ENCODE results near the gene HECW1. TPM values are rescaled to one million over a fixed set of nuclear protein-coding genes. Genes with fewer than 3 reads are reported as not detected.

The HECW1 gene
- total RNA-seq, 1 experiment from 2014 or later: 1.8 TPM

DNA sequence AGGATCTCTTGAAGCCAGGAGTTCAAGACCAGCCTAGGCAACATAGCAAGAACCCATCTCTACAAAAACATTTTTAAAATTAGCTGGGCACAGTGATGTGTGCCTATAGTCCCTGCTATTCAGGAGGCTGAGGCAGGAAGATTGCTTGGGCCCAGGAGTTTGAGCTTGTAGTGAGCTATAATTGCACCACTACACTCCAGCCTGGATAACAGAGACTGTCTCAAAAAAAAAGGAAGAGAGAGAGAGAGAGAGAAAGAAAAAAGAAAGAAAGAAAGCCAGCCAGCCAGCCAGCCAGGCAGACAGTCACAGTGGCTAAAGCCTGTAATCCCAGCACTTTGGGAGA, 375.3 kb downstream of the HECW1 start:
- ChIA-PET POLR2A (no interaction called here), CTCF (no interaction called here)
- no peaks in the 10 kb centered on the region for H3K27me3 Mint-ChIP-seq (ENCODE audit: insufficient read depth, unreplicated experiment)
- no peaks in the 10 kb centered on the region for H3K36me3 ChIP-seq (ENCODE audit: control insufficient read depth, insufficient read depth, low read length)
- H3K27me3 ChIP-seq (replicated peaks; ENCODE audit: control insufficient read depth, insufficient read depth, low read length): no peaks in the 10 kb centered on the region
- no peaks in the 10 kb centered on the region for H3K9me3 ChIP-seq
- H3K4me1 Mint-ChIP-seq (ENCODE audit: low read depth, unreplicated experiment): peaks cover 52% of the 10 kb centered on the region
- H3K9me3 Mint-ChIP-seq (ENCODE audit: unreplicated experiment): no peaks in the 10 kb centered on the region
- H3K36me3 Mint-ChIP-seq (ENCODE audit: insufficient read depth, unreplicated experiment): no peaks in the 10 kb centered on the region
- no peak for DNase-seq
- peaks cover 68% of the 10 kb centered on the region for H3K4me1 ChIP-seq
- intact Hi-C loops (cut with micrococcal nuclease; ENCODE audit: unreplicated experiment): loop anchor here (1.0 to 2.0 kb wide), 4 partner anchors 15 to 67 kb away; no protein-coding TSS in a partner anchor
- H3K4me3 ChIP-seq (ENCODE audit: low read depth, low read length): no peak overlapping the region
- TF ChIP-seq, protein P1, sequence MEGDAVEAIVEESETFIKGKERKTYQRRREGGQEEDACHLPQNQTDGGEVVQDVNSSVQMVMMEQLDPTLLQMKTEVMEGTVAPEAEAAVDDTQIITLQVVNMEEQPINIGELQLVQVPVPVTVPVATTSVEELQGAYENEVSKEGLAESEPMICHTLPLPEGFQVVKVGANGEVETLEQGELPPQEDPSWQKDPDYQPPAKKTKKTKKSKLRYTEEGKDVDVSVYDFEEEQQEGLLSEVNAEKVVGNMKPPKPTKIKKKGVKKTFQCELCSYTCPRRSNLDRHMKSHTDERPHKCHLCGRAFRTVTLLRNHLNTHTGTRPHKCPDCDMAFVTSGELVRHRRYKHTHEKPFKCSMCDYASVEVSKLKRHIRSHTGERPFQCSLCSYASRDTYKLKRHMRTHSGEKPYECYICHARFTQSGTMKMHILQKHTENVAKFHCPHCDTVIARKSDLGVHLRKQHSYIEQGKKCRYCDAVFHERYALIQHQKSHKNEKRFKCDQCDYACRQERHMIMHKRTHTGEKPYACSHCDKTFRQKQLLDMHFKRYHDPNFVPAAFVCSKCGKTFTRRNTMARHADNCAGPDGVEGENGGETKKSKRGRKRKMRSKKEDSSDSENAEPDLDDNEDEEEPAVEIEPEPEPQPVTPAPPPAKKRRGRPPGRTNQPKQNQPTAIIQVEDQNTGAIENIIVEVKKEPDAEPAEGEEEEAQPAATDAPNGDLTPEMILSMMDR (IDR thresholded peaks at IDR 0.05; ENCODE audit: insufficient read depth in 1 of 2, low read depth in 1 of 2, low read length in 1 of 2, severe bottlenecking in 1 of 2, unreplicated experiment in 1 of 2): no peak
- H3K4me3 Mint-ChIP-seq (ENCODE audit: unreplicated experiment): peak overlapping the region; percentile 53
- peak overlapping the region; percentile 90 for H3K27ac Mint-ChIP-seq (ENCODE audit: unreplicated experiment)
- no TSS peak for BruUV-seq (replicated peaks)

DNA sequence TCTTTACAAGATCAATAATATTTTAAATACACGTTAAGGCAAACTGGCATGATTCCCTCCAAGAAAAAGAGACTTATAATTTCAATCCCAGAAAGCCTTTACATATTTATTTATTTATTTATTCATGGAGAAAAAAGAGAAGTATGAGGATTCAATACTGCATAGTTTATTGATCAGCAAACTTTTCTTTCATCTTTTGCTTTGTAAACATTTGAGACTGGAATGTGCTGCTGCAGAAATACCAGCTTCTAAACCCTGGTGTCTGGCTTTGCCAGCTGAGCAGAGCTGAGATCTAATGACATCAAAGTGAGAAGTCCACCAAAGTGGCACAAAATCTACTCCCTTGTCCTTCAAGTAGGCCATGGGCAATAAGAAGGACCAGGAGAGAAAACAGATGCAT, 376.8 kb downstream of the HECW1 start:
- H3K27me3 ChIP-seq (replicated peaks; ENCODE audit: control insufficient read depth, insufficient read depth, low read length): no peaks in the 10 kb centered on the region
- H3K4me1 ChIP-seq: peaks cover 56% of the 10 kb centered on the region
- no TSS peak for BruUV-seq (replicated peaks)
- peaks cover 38% of the 10 kb centered on the region for H3K4me1 Mint-ChIP-seq (ENCODE audit: low read depth, unreplicated experiment)
- H3K27me3 Mint-ChIP-seq (ENCODE audit: insufficient read depth, unreplicated experiment): no peaks in the 10 kb centered on the region
- intact Hi-C loops (cut with micrococcal nuclease; ENCODE audit: unreplicated experiment): no loop called here
- H3K4me3 ChIP-seq (ENCODE audit: low read depth, low read length): no peak overlapping the region
- ChIA-PET POLR2A (no interaction called here), CTCF (no interaction called here)
- no peaks in the 10 kb centered on the region for H3K9me3 ChIP-seq
- H3K4me3 Mint-ChIP-seq (ENCODE audit: unreplicated experiment): no peak overlapping the region
- TF ChIP-seq, protein P1 (IDR thresholded peaks at IDR 0.05; ENCODE audit: insufficient read depth in 1 of 2, low read depth in 1 of 2, low read length in 1 of 2, severe bottlenecking in 1 of 2, unreplicated experiment in 1 of 2): no peak
- no peaks in the 10 kb centered on the region for H3K36me3 Mint-ChIP-seq (ENCODE audit: insufficient read depth, unreplicated experiment)
- H3K27ac Mint-ChIP-seq (ENCODE audit: unreplicated experiment): no peak overlapping the region
- H3K9me3 Mint-ChIP-seq (ENCODE audit: unreplicated experiment): no peaks in the 10 kb centered on the region
- no peak for DNase-seq
- no peaks in the 10 kb centered on the region for H3K36me3 ChIP-seq (ENCODE audit: control insufficient read depth, insufficient read depth, low read length)

DNA sequence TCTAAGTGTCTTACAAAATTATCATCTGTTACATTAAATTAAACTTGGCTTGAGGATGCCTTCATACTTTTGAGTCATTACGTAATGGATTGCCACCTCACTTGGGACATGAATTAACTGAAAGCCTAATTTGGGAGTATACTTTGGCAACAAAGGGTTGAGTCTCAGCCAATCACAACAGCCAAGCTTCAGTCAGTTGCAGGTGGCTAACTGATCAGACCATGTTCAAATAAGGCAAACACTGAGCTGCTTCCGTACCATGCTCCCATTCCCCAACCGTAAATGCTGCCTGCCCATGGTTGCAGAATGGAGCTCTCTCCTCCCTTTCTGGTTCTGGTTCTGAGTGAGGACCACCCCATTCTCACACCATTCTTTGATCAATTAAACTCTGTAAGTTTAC, 377.6 kb downstream of the HECW1 start:
- BruUV-seq (replicated peaks): no TSS peak
- H3K9me3 Mint-ChIP-seq (ENCODE audit: unreplicated experiment): no peaks in the 10 kb centered on the region
- H3K4me1 Mint-ChIP-seq (ENCODE audit: low read depth, unreplicated experiment): peaks cover 30% of the 10 kb centered on the region
- no peak for DNase-seq
- Histone ChIP-seq H3K36me3 (ENCODE audit: control insufficient read depth, insufficient read depth, low read length) (no peaks in the 10 kb centered on the region), H3K4me3 (ENCODE audit: low read depth, low read length) (no peak overlapping the region), H3K27me3 (replicated peaks; ENCODE audit: control insufficient read depth, insufficient read depth, low read length) (no peaks in the 10 kb centered on the region), H3K4me1 (peaks cover 49% of the 10 kb centered on the region), H3K9me3 (no peaks in the 10 kb centered on the region)
- intact Hi-C loops (cut with micrococcal nuclease; ENCODE audit: unreplicated experiment): no loop called here
- no peak overlapping the region for H3K27ac Mint-ChIP-seq (ENCODE audit: unreplicated experiment)
- POLR2A ChIA-PET: no interaction called here
- H3K27me3 Mint-ChIP-seq (ENCODE audit: insufficient read depth, unreplicated experiment): no peaks in the 10 kb centered on the region
- CTCF ChIA-PET: no interaction called here
- H3K36me3 Mint-ChIP-seq (ENCODE audit: insufficient read depth, unreplicated experiment): no peaks in the 10 kb centered on the region
- H3K4me3 Mint-ChIP-seq (ENCODE audit: unreplicated experiment): no peak overlapping the region
- TF ChIP-seq, protein P1 (IDR thresholded peaks at IDR 0.05; ENCODE audit: insufficient read depth in 1 of 2, low read depth in 1 of 2, low read length in 1 of 2, severe bottlenecking in 1 of 2, unreplicated experiment in 1 of 2): no peak
